Adrenal gland (tissue), 5 donors: ENCODE results near the gene ASPDH.

Experiments used
- CTCF ChIP-seq, 6 experiments: fragments of 450-650 bp in 4 of 6; fragments of 200-600 bp in 2 of 6; sonication (generic) in 1 of 6; IDR thresholded peaks; 1 replicate in 5 of 6; 2 replicates in 1 of 6; pipeline versions ENCODE4 v1.5.1 to v1.8.0; 2016 to 2021; ENCODE audit warnings: antibody characterized with exemption in 6 of 6, mild to moderate bottlenecking in 2 of 6, moderate library complexity in 1 of 6
- POLR2A ChIP-seq, 2 donors: fragments of 450-650 bp; IDR thresholded peaks; one replicate each; pipeline ENCODE4 v1.6.1; 2017; ENCODE audit warnings: antibody characterized with exemption in 2 of 2, mild to moderate bottlenecking in 2 of 2, moderate library complexity in 1 of 2
- donor health status: DM: no; HTN: no; CAD: no.

GRCh38 chr19:50489461-50490011 is 24.2 kb downstream of the ASPDH start:
- TF ChIP-seq CTCF (IDR thresholded peaks at IDR 0.05) (no peak), POLR2A (IDR thresholded peaks at IDR 0.05) (no peak)
